ENCODE measurements around the gene COX6A2. TPM values are rescaled to one million over a fixed set of nuclear protein-coding genes. Genes with fewer than 3 reads are reported as not detected.
A peak's percentile ranks its signal among the peaks of the same experiment; 100 is the strongest.

COX6A2 gene
- total RNA-seq, 2 donors from 2014 or later = not detected

DNA sequence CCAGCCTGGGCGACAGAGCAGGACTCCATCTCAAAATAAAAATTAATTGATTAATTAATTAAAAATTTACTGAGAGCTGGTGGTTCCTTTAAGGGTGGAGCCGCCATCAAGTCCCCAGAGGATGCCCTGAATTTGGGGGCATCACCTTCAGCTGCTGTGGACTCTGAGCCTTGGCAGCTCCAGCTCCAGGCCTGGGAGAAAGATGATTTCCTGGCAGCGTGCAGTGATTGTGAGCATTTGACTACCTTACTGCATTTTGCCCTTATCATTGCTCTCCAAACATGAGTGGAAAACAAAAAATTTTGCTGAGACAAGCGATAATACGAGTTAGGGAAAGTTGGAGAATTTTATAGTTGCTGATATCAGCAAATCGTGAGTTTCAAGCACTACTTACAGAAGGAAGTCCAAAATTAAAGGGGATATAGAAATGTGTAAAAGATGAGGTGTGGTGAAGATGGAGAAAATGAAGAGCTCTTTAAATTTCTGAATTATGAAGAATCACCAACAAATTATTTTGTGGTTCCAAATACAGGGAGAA is 37.6 kb downstream of the COX6A2 start:
- Mint-ChIP-seq H3K27me3 (peaks cover 24% of the 10 kb centered on the region), H3K4me3 (no peak overlapping the region), H3K4me1 (peaks cover 11% of the 10 kb centered on the region), H3K36me3 (ENCODE audit: low read depth) (no peaks in the 10 kb centered on the region), H3K27ac (no peak overlapping the region), H3K9me3 (no peaks in the 10 kb centered on the region)
- no peak for ATAC-seq (replicated peaks)

DNA sequence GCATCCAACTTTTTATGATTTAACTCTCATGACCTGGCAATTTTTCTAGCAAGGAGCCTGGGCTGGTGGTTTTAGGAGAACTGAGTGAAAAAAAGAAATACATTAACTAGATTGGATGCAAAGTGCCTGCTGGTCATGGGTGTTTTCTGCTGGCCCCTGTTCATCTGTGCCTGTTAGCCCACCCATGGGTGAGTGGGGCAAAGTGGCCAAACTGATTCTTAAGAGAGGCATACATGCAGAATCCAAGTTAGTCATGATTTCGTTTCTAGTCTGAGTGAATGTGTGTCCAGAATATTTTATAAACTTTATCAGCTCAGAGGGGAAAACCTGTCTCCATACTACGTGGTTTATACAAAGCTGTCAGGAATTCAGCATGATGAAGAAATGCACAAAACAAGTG is 39.6 kb downstream of the COX6A2 start:
- no peaks in the 10 kb centered on the region for H3K36me3 Mint-ChIP-seq (ENCODE audit: low read depth)
- H3K27me3 Mint-ChIP-seq = peaks cover 20% of the 10 kb centered on the region
- no peaks in the 10 kb centered on the region for H3K9me3 Mint-ChIP-seq
- peaks cover 11% of the 10 kb centered on the region for H3K4me1 Mint-ChIP-seq
- H3K27ac Mint-ChIP-seq = no peak overlapping the region
- ATAC-seq (replicated peaks) = no peak
- no peak overlapping the region for H3K4me3 Mint-ChIP-seq

DNA sequence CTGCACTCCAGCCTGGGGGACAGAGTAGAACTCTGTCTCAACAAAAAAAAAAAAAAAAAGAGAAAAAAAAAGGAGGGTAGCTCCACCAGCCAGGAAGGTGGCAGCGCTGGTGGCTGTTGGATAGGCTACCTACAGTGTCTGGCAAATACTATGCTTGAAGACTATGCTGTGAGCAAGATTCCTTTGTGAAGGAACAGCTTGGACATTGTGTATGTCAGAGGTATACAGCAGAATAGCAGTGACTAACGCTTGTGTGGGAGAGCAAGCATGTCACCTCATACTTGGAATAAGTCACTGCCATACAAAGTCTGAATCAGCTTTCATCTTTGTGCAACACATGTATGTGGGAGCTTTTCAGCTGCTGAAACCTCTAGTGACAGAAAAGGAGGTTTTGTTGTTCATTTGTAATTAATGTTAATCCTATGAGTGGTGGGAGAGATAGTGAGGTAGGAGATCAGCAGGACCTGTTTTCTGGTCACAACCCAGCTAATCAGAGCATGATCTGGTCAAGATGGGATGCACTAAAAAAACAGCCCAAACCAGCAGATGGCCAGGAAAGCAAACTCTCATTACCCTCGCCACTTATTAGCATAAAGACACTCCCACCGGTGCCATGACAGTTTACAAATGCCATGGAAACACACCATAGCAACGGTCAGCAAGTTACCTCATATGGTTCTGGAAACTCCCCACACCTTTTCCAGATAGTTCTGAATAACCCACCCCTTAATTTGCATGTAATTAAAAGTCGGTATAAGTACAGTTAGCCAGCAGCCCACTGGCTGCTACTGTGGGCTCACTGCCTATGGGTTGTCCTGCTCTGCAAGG is 41.8 kb downstream of the COX6A2 start:
- Mint-ChIP-seq H3K4me3 (peak overlapping the region; percentile 48), H3K27me3 (peaks cover 20% of the 10 kb centered on the region), H3K27ac (peak overlapping the region; percentile 65), H3K9me3 (no peaks in the 10 kb centered on the region), H3K36me3 (ENCODE audit: low read depth) (no peaks in the 10 kb centered on the region), H3K4me1 (peaks cover 14% of the 10 kb centered on the region)
- ATAC-seq (replicated peaks) = peak; percentile 98

DNA sequence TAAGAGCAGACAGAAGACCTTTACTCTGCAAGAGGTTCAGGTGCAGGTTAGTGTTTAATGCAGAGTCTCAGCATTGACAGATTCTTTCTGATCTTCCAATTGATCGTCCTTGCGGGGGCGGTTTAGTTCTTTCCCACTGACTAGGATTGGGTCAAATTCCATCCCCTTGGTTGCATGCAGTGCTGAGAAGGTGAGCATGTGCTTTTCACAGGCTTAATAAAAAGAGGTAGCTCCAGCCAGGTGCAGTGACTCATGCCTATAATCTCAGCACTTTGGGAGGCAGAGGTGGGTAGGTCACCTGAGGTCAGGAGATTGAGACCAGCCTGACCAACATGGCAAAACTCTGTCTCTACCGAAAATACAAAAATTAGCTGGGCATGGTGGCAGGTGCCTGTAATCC is 42.5 kb downstream of the COX6A2 start:
- Mint-ChIP-seq H3K36me3 (ENCODE audit: low read depth) (no peaks in the 10 kb centered on the region), H3K27me3 (peaks cover 18% of the 10 kb centered on the region), H3K9me3 (no peaks in the 10 kb centered on the region), H3K27ac (peak overlapping the region; percentile 65), H3K4me3 (peak overlapping the region; percentile 27), H3K4me1 (peaks cover 14% of the 10 kb centered on the region)
- ATAC-seq (replicated peaks) = no peak

DNA sequence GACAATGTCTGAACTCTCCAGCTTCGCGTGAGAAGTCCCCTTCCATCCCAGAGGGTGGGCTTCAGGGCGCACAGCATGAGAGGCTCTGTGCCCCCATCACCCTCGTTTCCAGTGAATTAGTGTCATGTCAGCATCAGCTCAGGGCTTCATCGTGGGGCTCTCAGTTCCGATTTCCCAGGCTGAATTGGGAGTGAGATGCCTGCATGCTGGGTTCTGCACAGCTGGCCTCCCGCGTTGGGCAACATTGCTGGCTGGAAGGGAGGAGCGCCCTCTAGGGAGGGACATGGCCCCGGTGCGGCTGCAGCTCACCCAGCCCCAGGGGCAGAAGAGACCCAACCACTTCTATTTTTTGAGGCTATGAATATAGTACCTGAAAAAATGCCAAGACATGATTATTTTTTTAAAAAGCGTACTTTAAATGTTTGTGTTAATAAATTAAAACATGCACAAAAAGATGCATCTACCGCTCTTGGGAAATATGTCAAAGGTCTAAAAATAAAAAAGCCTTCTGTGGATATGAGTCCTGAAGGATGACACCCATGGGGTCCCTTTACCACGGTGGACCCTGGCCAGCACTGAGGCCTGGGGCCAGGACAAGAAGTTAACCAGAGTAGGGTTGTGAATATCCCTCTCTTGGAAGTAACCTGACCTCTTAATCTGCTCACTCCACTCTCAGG is 45.5 kb downstream of the COX6A2 start:
- Mint-ChIP-seq H3K27me3 (peaks cover 6% of the 10 kb centered on the region), H3K4me1 (peaks cover 14% of the 10 kb centered on the region), H3K36me3 (ENCODE audit: low read depth) (no peaks in the 10 kb centered on the region), H3K9me3 (no peaks in the 10 kb centered on the region), H3K27ac (no peak overlapping the region), H3K4me3 (no peak overlapping the region)
- peak; percentile 40 for ATAC-seq (replicated peaks)

DNA sequence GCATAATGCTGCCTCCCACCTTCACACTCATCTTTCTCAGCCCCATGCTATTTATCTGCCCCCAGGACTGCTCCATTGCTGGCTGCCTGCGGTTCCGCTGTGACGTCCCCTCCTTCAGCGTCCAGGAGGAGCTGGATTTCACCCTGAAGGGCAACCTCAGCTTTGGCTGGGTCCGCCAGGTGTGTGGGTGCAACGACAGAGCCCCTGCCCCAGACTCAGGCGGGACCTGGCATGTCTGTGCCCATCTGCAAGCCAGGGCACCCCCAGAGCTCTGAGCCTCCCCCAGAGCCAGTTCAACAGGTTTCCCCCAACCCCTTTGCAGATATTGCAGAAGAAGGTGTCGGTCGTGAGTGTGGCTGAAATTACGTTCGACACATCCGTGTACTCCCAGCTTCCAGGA is 48.0 kb downstream of the COX6A2 start:
- no peak overlapping the region for H3K27ac Mint-ChIP-seq
- no peaks in the 10 kb centered on the region for H3K9me3 Mint-ChIP-seq
- no peaks in the 10 kb centered on the region for H3K36me3 Mint-ChIP-seq (ENCODE audit: low read depth)
- no peak for ATAC-seq (replicated peaks)
- no peak overlapping the region for H3K4me3 Mint-ChIP-seq
- peaks cover 6% of the 10 kb centered on the region for H3K27me3 Mint-ChIP-seq
- H3K4me1 Mint-ChIP-seq = peaks cover 3% of the 10 kb centered on the region

Other genes with a start within 250 kb of the COX6A2 start
- 100 to 1,000 TPM; 425 to 686 TPM for gene FUS, start 248.2 kb downstream of the COX6A2 start, total RNA-seq
- gene PYCARD, start 225.6 kb downstream of the COX6A2 start, total RNA-seq = 10 to 100 TPM in 1 of 2 donors, 1 to 10 TPM in 1; 9.6 to 25.6 TPM
- under 1 TPM in 1 of 2 donors, not detected in 1; 0.08 TPM for gene TRIM72, start 214.2 kb downstream of the COX6A2 start, total RNA-seq
- gene PYDC1, start 211.2 kb downstream of the COX6A2 start, total RNA-seq = under 1 TPM in 1 of 2 donors, not detected in 1; 0.61 TPM
- 1 to 10 TPM; 4.9 to 6.4 TPM for gene ITGAM, start 168.4 kb downstream of the COX6A2 start, total RNA-seq
- gene ITGAX, start 73.2 kb downstream of the COX6A2 start, total RNA-seq = 10 to 100 TPM; 25.5 to 50.4 TPM
- gene ITGAD, start 35.0 kb downstream of the COX6A2 start, total RNA-seq = not detected
- gene ZNF843, start 14.4 kb upstream of the COX6A2 start, total RNA-seq = under 1 TPM; 0.09 to 0.37 TPM
- 10 to 100 TPM; 11.9 to 17.9 TPM for gene ARMC5, start 31.1 kb upstream of the COX6A2 start, total RNA-seq
- 1 to 10 TPM; 2.7 to 5.6 TPM for gene TGFB1I1, start 43.8 kb upstream of the COX6A2 start, total RNA-seq
- gene SLC5A2, start 54.8 kb upstream of the COX6A2 start, total RNA-seq = 1 to 10 TPM in 1 of 2 donors, under 1 TPM in 1; 0.50 to 1.2 TPM
- 10 to 100 TPM; 32.3 to 52.4 TPM for gene RUSF1, start 80.0 kb upstream of the COX6A2 start, total RNA-seq
- not detected for gene AHSP, start 99.5 kb upstream of the COX6A2 start, total RNA-seq

All from activated T-helper 17 cell treated with anti-CD3 and anti-CD28 coated beads, Interleukin-2, amount 50 U/mL, for 72 hours (primary cell).